H9 (cell line): ENCODE results near the gene UNC13C. TPM values are rescaled to one million over a fixed set of nuclear protein-coding genes. Genes with fewer than 3 reads are reported as not detected.

Experiments used
- DNase-seq: peaks from one replicate; pipeline ENCODE4 v3.0.0-alpha.2; 2017
- H2AFZ ChIP-seq: one replicate; pipeline ENCODE4 v1.6.1; 2013; ENCODE audit warnings: mild to moderate bottlenecking, low read length, control low read depth, moderate library complexity
- H2AK5ac ChIP-seq: 2 replicates; pipeline ENCODE4 v1.6.1; 2013; ENCODE audit warnings: low read length, control low read depth, mixed read lengths; ENCODE audit not compliant: insufficient read length
- H2BK120ac ChIP-seq: one replicate; pipeline ENCODE4 v1.6.1; 2013; ENCODE audit warnings: low read depth, mild to moderate bottlenecking, low read length, control low read depth, inconsistent platforms; ENCODE audit not compliant: poor library complexity, severe bottlenecking
- H2BK12ac ChIP-seq: 2 replicates; pipeline ENCODE4 v1.6.1; 2013; ENCODE audit warnings: low read length, control low read depth, mixed read lengths, low read depth; ENCODE audit not compliant: insufficient read length
- H2BK15ac ChIP-seq: 2 replicates; pipeline ENCODE4 v1.6.1; 2013; ENCODE audit warnings: low read depth, low read length, control low read depth
- H2BK20ac ChIP-seq: one replicate; pipeline ENCODE4 v1.6.1; 2013; ENCODE audit warnings: low read depth, mild to moderate bottlenecking, low read length, control low read depth, inconsistent platforms; ENCODE audit not compliant: poor library complexity, severe bottlenecking
- H2BK5ac ChIP-seq: 2 replicates; pipeline ENCODE4 v1.6.1; 2013; ENCODE audit warnings: low read length, control low read depth, mixed read lengths; ENCODE audit not compliant: insufficient read length
- H3K14ac ChIP-seq: 2 replicates; pipeline ENCODE4 v1.6.1; 2013; ENCODE audit warnings: low read length, control low read depth; ENCODE audit not compliant: insufficient read depth
- H3K18ac ChIP-seq: 2 replicates; pipeline ENCODE4 v1.6.1; 2013; ENCODE audit warnings: low read depth, mild to moderate bottlenecking, mixed read lengths, low read length, control low read depth; ENCODE audit not compliant: insufficient read length
- H3K23ac ChIP-seq: 2 replicates; pipeline ENCODE4 v1.6.1; 2013; ENCODE audit warnings: low read length, control low read depth, mixed read lengths, low read depth; ENCODE audit not compliant: insufficient read length
- H3K23me2 ChIP-seq: 2 replicates; pipeline ENCODE4 v1.6.1; 2013; ENCODE audit warnings: low read depth, mild to moderate bottlenecking, mixed read lengths, low read length, control low read depth; ENCODE audit not compliant: insufficient read length, poor library complexity, severe bottlenecking
- H3K27ac ChIP-seq: 2 replicates; pipeline ENCODE4 v1.5.1; 2013; ENCODE audit warnings: low read length, control low read depth, mixed read lengths, low read depth; ENCODE audit not compliant: insufficient read length
- H3K27me3 ChIP-seq: 2 replicates; pipeline ENCODE4 v1.6.1; 2013; ENCODE audit warnings: low read length, control low read depth, inconsistent platforms; ENCODE audit not compliant: insufficient read depth
- H3K4ac ChIP-seq: 2 replicates; pipeline ENCODE4 v1.6.1; 2013; ENCODE audit warnings: low read depth, mild to moderate bottlenecking, control low read depth, inconsistent platforms, low read length, moderate library complexity
- H3K4me1 ChIP-seq: 2 replicates; pipeline ENCODE4 v1.6.1; 2013; ENCODE audit warnings: low read length, control low read depth, inconsistent platforms; ENCODE audit not compliant: insufficient read depth
- H3K4me2 ChIP-seq: 2 replicates; pipeline ENCODE4 v1.6.1; 2013; ENCODE audit warnings: low read length, control low read depth, mixed read lengths; ENCODE audit not compliant: insufficient read length, insufficient read depth
- H3K56ac ChIP-seq: 2 replicates; pipeline ENCODE4 v1.6.1; 2013; ENCODE audit warnings: low read depth, mild to moderate bottlenecking, mixed read lengths, low read length, control low read depth; ENCODE audit not compliant: insufficient read length
- H3K79me1 ChIP-seq: 2 replicates; pipeline ENCODE4 v1.6.1; 2013; ENCODE audit warnings: low read depth, mild to moderate bottlenecking, moderate library complexity, low read length, control low read depth, inconsistent platforms; ENCODE audit not compliant: insufficient read depth, poor library complexity, severe bottlenecking
- H3K79me2 ChIP-seq: 2 replicates; pipeline ENCODE4 v1.6.1; 2013; ENCODE audit warnings: low read length, control low read depth, inconsistent platforms; ENCODE audit not compliant: insufficient read depth
- H3K9ac ChIP-seq: 2 replicates; pipeline ENCODE4 v1.6.1; 2013; ENCODE audit warnings: low read length, control low read depth, mixed read lengths; ENCODE audit not compliant: insufficient read length; ENCODE audit errors: extremely low read depth
- H3K9me3 ChIP-seq: one replicate; pipeline ENCODE4 v1.6.1; 2013; ENCODE audit warnings: low read depth, low read length, inconsistent platforms; ENCODE audit not compliant: control insufficient read depth
- H3T11ph ChIP-seq: one replicate; pipeline ENCODE4 v1.6.1; 2013; ENCODE audit warnings: mild to moderate bottlenecking, low read length, control low read depth, inconsistent platforms
- H4K20me1 ChIP-seq: one replicate; pipeline ENCODE4 v1.6.1; 2013; ENCODE audit not compliant: control insufficient read depth, insufficient read length, insufficient read depth
- H4K5ac ChIP-seq: 2 replicates; pipeline ENCODE4 v1.6.1; 2013; ENCODE audit warnings: low read depth, mild to moderate bottlenecking, mixed read lengths, low read length, control low read depth; ENCODE audit not compliant: insufficient read length
- H4K8ac ChIP-seq: replicated peaks from 2 replicates; pipeline ENCODE4 v1.6.1; 2013; ENCODE audit warnings: low read length, control low read depth, mixed read lengths, low read depth; ENCODE audit not compliant: insufficient read length
- H4K91ac ChIP-seq: 2 replicates; pipeline ENCODE4 v1.6.1; 2013; ENCODE audit warnings: low read depth, mild to moderate bottlenecking, moderate library complexity, mixed read lengths, low read length, control low read depth; ENCODE audit not compliant: insufficient read length
- H3K27ac Mint-ChIP-seq, 3 experiments: 2 replicates in 2 of 3; 3 replicates in 1 of 3; pipeline ENCODE4 v1.8.0; 2020 to 2021; ENCODE audit warnings: mixed read lengths in 3 of 3, mild to moderate bottlenecking in 1 of 3, moderate library complexity in 1 of 3
- H3K27me3 Mint-ChIP-seq: 2 replicates; pipeline ENCODE4 v1.8.0; 2021; ENCODE audit warnings: low read depth, mild to moderate bottlenecking, moderate library complexity, mixed read lengths
- H3K36me3 Mint-ChIP-seq, 3 experiments: 2 replicates in 2 of 3; 3 replicates in 1 of 3; pipeline ENCODE4 v1.8.0; 2020 to 2021; ENCODE audit warnings: low read depth in 3 of 3, mixed read lengths in 3 of 3; ENCODE audit not compliant: insufficient read depth in 1 of 3
- H3K4me1 Mint-ChIP-seq, 2 experiments: 2 replicates each; pipeline ENCODE4 v1.8.0; 2020; ENCODE audit warnings: mixed read lengths in 2 of 2
- H3K4me3 Mint-ChIP-seq, 2 experiments: 2 replicates in 1 of 2; 3 replicates in 1 of 2; pipeline ENCODE4 v1.8.0; 2020 to 2021; ENCODE audit warnings: mild to moderate bottlenecking in 2 of 2, mixed read lengths in 2 of 2, moderate library complexity in 1 of 2
- H3K9me3 Mint-ChIP-seq, 2 experiments: 2 replicates in 1 of 2; 3 replicates in 1 of 2; pipeline ENCODE4 v1.8.0; 2020; ENCODE audit warnings: mild to moderate bottlenecking in 2 of 2, mixed read lengths in 2 of 2, moderate library complexity in 1 of 2
- CTCF ChIP-seq: fragments of 200-600 bp; sonication (generic); conservative IDR thresholded peaks from 3 replicates; pipeline ENCODE4 v1.8.0; 2021; ENCODE audit warnings: antibody characterized with exemption, mild to moderate bottlenecking
- WGBS: extraction: QIAGEN DNeasy Blood & Tissue Kit; methylation state at CpG from one replicate; pipeline ENCODE4 v1.1.7; 2013; ENCODE audit warnings: missing lambda C conversion rate, low lambda C conversion rate, mixed read lengths; ENCODE audit not compliant: insufficient read length; ENCODE audit errors: extremely low coverage; 5-methylcytosine and 5-hydroxymethylcytosine counted together
- total RNA-seq: library from RNA; stranded (reverse); gene quantifications from 2 replicates; pipeline ENCODE4 v1.2.1, GENCODE V29; 2021

UNC13C gene
- total RNA-seq, 1 experiment from 2014 or later: 0.02 TPM

DNA sequence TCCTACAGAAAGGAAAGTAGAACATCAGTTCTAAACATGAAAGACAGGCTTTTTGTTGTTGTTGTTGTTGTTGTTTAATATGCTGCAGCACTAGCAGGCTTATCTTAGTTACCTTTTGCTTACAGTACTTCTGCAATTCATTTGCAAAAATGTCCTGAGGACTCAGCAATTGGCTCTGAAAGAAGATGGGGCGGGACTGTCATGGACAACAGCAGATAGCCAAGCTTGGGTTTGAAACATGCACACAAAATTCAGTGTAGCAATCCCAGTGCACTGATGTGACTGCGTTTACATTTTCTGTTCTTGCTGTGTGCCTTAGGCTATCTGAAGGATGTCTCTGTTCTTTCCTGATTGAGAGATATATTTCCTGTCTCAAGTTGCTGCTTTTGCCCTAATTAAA lies 9.2 kb downstream of the UNC13C start:
- H3K27me3 ChIP-seq: no peaks in the 10 kb centered on the region
- H3K56ac ChIP-seq: no peak overlapping the region
- H3K4me3 Mint-ChIP-seq: no peak overlapping the region
- H3K79me1 ChIP-seq: no peaks in the 10 kb centered on the region
- no peaks in the 10 kb centered on the region for H3K9me3 ChIP-seq
- H3K4ac ChIP-seq: no peak overlapping the region
- H4K8ac ChIP-seq: no peak overlapping the region
- H3K4me1 ChIP-seq: no peaks in the 10 kb centered on the region; the same call in 1 of the 2 replicates
- H2AFZ ChIP-seq: no peak overlapping the region
- no peak overlapping the region for H2BK15ac ChIP-seq
- TF ChIP-seq CTCF: no peak
- H2BK120ac ChIP-seq: no peak overlapping the region
- H3K4me1 Mint-ChIP-seq: peaks cover 0 to 10% of the 10 kb centered on the region in 2 experiments; a peak in 1 of 4 replicates
- no peak overlapping the region for H3K4me2 ChIP-seq
- no peak overlapping the region for H3K27ac ChIP-seq
- no peak overlapping the region for H3K27ac Mint-ChIP-seq
- no peaks in the 10 kb centered on the region for H3K36me3 Mint-ChIP-seq
- no peak overlapping the region for H4K5ac ChIP-seq
- no peak overlapping the region for H2AK5ac ChIP-seq
- no peaks in the 10 kb centered on the region for H3K9me3 Mint-ChIP-seq
- no peaks in the 10 kb centered on the region for H3K79me2 ChIP-seq
- no peak overlapping the region for H2BK12ac ChIP-seq
- no peak for DNase-seq
- no CpG with 5 or more reads among the region's 2 CpGs for WGBS
- peaks cover 1% of the 10 kb centered on the region; the same call in 1 of the 2 replicates for H3K27me3 Mint-ChIP-seq
- no peak overlapping the region for H3K18ac ChIP-seq
- no peaks in the 10 kb centered on the region for H3K23me2 ChIP-seq
- H4K91ac ChIP-seq: no peak overlapping the region
- H3K14ac ChIP-seq: no peak overlapping the region
- no peak overlapping the region for H2BK20ac ChIP-seq
- H3K23ac ChIP-seq: no peak overlapping the region
- H4K20me1 ChIP-seq: no peaks in the 10 kb centered on the region
- H3T11ph ChIP-seq: no peak overlapping the region
- H2BK5ac ChIP-seq: no peak overlapping the region
- H3K9ac ChIP-seq: no peak overlapping the region
